Muscle layer of colon (tissue), 2 donors: ENCODE measurements around the gene ABCA13.

Experiments
- H3K27ac ChIP-seq: one replicate; pipeline ENCODE4 v1.7.0; 2013; ENCODE audit warnings: low read depth, mild to moderate bottlenecking, low read length, moderate library complexity
- H3K27me3 ChIP-seq, 2 donors: one replicate each; pipeline ENCODE4 v1.7.0; 2013; ENCODE audit warnings: low read length in 2 of 2, mild to moderate bottlenecking in 2 of 2; ENCODE audit not compliant: insufficient read depth in 2 of 2, control insufficient read depth in 1 of 2
- H3K36me3 ChIP-seq: one replicate; pipeline ENCODE4 v1.7.0; 2013; ENCODE audit warnings: mild to moderate bottlenecking, low read length; ENCODE audit not compliant: insufficient read depth
- H3K4me1 ChIP-seq: one replicate; pipeline ENCODE4 v1.7.0; 2013; ENCODE audit warnings: mild to moderate bottlenecking, low read length; ENCODE audit not compliant: insufficient read depth
- H3K4me3 ChIP-seq, 2 donors: one replicate each; pipeline ENCODE4 v1.7.0; 2013; ENCODE audit warnings: low read length in 2 of 2, low read depth in 1 of 2, mild to moderate bottlenecking in 1 of 2, moderate library complexity in 1 of 2
- H3K9ac ChIP-seq: one replicate; pipeline ENCODE4 v1.7.0; 2013; ENCODE audit warnings: low read length
- H3K9me3 ChIP-seq: one replicate; pipeline ENCODE4 v1.7.0; 2013; ENCODE audit warnings: mild to moderate bottlenecking, low read length
- donor health status: abdominal sarcoma.
- donor health status: Adenocarcinoma of cecum.

ABCA13 gene

DNA sequence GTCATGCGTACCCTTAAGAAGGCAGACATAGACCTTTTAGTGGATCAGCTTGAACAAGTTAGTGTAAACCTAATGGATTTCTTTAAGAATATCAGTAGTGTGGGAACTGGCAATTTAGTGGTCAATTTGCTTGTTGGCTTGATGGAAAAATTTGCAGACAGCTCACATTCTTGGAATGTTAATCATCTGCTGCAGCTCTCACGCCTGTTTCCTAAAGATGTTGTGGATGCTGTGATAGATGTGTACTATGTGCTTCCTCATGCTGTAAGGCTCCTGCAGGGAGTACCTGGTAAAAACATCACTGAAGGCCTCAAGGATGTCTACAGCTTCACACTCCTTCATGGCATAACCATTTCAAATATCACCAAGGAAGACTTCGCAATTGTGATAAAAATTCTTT is 103.4 kb downstream of the ABCA13 start:
- no peaks in the 10 kb centered on the region for H3K4me1 ChIP-seq
- H3K36me3 ChIP-seq, result no peaks in the 10 kb centered on the region
- no peak overlapping the region for H3K9ac ChIP-seq
- no peaks in the 10 kb centered on the region for H3K27me3 ChIP-seq
- H3K4me3 ChIP-seq, result no peak overlapping the region
- no peak overlapping the region for H3K27ac ChIP-seq
- no peaks in the 10 kb centered on the region for H3K9me3 ChIP-seq

GRCh38 chr7:48279420-48279819 is 108.2 kb downstream of the ABCA13 start:
- Histone ChIP-seq H3K4me3 (no peak overlapping the region), H3K27ac (no peak overlapping the region), H3K9me3 (no peaks in the 10 kb centered on the region), H3K36me3 (no peaks in the 10 kb centered on the region), H3K9ac (no peak overlapping the region), H3K4me1 (no peaks in the 10 kb centered on the region), H3K27me3 (no peaks in the 10 kb centered on the region)

DNA sequence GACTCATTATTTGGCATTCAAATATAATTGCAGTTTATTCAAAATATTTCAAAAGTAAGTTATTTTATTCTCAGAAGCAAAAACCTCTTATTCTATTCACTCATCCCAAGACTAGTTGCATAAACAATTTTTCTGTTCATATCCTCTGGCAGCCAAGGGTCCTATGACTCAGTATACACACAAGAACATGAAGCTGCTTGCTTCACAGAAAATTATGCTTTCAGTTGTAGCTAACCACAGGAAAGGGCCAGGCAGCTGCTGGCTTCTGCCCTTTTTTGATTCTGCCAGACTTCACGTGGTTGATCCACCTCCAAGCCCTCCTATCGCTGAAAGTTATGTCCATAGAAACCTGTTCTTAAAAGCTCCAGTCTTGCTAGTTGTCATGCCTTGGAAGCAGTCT is 108.8 kb downstream of the ABCA13 start:
- no peak overlapping the region for H3K27ac ChIP-seq

DNA sequence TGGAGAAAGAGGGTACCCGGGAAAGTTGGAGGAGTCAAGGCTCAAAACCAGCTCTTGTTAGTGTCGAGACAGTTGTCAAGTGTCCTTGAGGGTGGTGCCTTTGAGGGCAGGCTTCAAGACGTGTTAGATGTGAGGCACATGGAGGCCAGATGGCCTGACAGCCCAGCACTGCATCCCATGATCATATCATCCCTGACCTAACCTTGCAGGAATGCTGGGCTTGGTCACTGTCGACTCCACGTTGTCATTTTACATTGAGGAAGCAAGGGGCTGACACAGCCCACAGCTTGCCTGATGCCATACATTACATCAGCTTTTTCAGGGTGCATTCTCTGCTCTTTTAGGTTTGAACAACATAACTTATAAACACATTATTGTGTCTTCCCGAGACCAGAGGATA is 114.1 kb downstream of the ABCA13 start:
- Histone ChIP-seq H3K4me3 (no peak overlapping the region), H3K9me3 (no peaks in the 10 kb centered on the region), H3K36me3 (no peaks in the 10 kb centered on the region), H3K9ac (no peak overlapping the region), H3K4me1 (no peaks in the 10 kb centered on the region), H3K27ac (no peak overlapping the region), H3K27me3 (no peaks in the 10 kb centered on the region)

More for the DNA sequence above, 108.8 kb downstream of the ABCA13 start:
- H3K9ac ChIP-seq, result no peak overlapping the region
- H3K9me3 ChIP-seq, result no peaks in the 10 kb centered on the region
- H3K4me3 ChIP-seq, result no peak overlapping the region
- H3K36me3 ChIP-seq, result no peaks in the 10 kb centered on the region
- H3K27me3 ChIP-seq, result no peaks in the 10 kb centered on the region
- H3K4me1 ChIP-seq, result no peaks in the 10 kb centered on the region

DNA sequence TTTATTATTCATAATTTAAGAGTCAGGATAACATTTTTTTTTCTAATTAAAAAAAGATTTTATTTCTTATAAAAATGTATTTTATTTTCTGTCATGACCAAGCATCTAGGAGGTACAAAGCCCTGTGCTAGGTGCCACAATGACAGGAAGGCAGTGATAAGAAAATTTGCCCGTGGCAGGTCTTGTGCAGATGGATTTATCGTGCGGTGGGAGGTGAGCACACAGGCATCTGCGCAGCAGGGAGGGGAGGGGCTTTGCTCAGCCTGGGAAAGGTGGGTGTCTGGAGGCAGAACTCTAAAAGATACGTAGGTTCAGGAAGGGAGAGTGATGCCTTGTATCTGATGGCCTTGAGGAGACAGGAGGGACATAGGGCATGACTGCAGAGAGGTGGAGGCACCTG is 115.6 kb downstream of the ABCA13 start:
- Histone ChIP-seq H3K27ac (no peak overlapping the region), H3K4me1 (no peaks in the 10 kb centered on the region), H3K36me3 (no peaks in the 10 kb centered on the region), H3K9me3 (no peaks in the 10 kb centered on the region), H3K9ac (no peak overlapping the region), H3K27me3 (no peaks in the 10 kb centered on the region), H3K4me3 (no peak overlapping the region)

DNA sequence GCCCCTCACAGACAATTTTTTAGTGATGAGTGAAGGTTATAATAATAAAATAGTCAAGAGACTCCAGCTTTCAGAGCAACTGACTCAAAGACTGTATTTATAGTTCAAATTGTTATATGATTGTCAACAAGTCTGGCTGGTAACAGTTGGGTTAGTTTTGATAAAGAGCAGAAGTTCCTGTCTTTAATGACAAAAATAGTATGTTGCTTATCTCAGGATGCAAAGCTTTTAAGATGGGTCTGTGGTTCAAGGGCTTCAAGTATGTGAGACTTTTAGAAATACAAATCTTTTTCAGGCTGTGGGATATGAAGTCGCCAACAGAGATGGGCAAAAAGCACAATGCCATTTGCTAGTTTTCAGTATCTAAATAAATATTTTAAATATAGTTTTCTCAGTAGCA is 118.4 kb downstream of the ABCA13 start:
- H3K4me1 ChIP-seq, result no peaks in the 10 kb centered on the region
- no peaks in the 10 kb centered on the region for H3K36me3 ChIP-seq
- H3K27ac ChIP-seq, result no peak overlapping the region
- no peaks in the 10 kb centered on the region for H3K9me3 ChIP-seq
- no peaks in the 10 kb centered on the region for H3K27me3 ChIP-seq
- no peak overlapping the region for H3K4me3 ChIP-seq
- H3K9ac ChIP-seq, result no peak overlapping the region

GRCh38 chr7:48292949-48293348 is 121.7 kb downstream of the ABCA13 start:
- H3K4me3 ChIP-seq, result no peak overlapping the region
- no peak overlapping the region for H3K9ac ChIP-seq
- H3K27me3 ChIP-seq, result no peaks in the 10 kb centered on the region
- H3K4me1 ChIP-seq, result no peaks in the 10 kb centered on the region
- H3K27ac ChIP-seq, result no peak overlapping the region
- no peaks in the 10 kb centered on the region for H3K9me3 ChIP-seq
- H3K36me3 ChIP-seq, result no peaks in the 10 kb centered on the region

- H3K27ac ChIP-seq, result no peak overlapping the region
- no peak overlapping the region for H3K9ac ChIP-seq
- H3K4me1 ChIP-seq, result no peaks in the 10 kb centered on the region
- no peaks in the 10 kb centered on the region for H3K9me3 ChIP-seq
- no peaks in the 10 kb centered on the region for H3K27me3 ChIP-seq
- H3K36me3 ChIP-seq, result no peaks in the 10 kb centered on the region
- no peak overlapping the region for H3K4me3 ChIP-seq
Measured at GRCh38 chr7:48295296-48295971, 124.2 kb downstream of the ABCA13 start.

DNA sequence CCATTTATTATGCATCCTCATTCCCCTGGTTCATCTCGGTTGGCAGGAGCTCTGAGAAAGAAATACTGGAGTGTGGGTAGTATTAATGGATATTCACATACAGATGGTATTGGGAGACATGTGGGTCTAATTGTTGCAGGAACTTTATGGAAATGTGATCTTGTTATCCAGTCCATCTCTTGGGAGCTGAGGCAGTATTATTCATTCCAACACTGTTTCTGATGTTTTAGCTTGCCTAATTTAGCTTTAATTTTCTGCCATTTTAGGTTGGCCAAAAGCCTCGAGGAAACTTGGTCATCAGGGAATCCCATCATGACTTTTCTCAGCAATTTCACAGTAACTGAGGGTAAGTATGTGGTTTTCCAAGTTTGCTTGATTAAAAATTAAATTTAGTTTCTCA is 125.7 kb downstream of the ABCA13 start:
- Histone ChIP-seq H3K36me3 (no peaks in the 10 kb centered on the region), H3K27ac (no peak overlapping the region), H3K4me1 (no peaks in the 10 kb centered on the region), H3K9ac (no peak overlapping the region), H3K9me3 (no peaks in the 10 kb centered on the region), H3K27me3 (no peaks in the 10 kb centered on the region), H3K4me3 (no peak overlapping the region)

DNA sequence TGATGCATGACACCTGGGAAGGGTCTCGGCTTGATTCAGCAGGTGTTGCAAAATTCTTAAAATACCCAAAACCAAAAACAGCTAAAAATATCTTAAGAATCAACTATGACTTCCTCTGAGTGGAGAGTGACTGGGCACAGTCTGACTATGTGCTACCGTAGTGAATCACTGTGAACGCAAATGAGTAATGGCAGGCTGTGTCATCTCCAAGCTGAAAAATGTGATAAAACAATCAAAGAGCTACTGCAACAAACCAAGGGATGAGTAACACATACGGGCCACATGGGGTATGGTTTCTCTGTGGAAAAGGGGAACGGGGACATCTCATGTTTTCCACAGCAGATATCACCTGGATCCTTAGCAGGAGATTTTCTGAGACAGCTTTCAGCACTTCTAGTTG is 127.5 kb downstream of the ABCA13 start:
- no peaks in the 10 kb centered on the region for H3K36me3 ChIP-seq
- no peak overlapping the region for H3K4me3 ChIP-seq
- H3K27me3 ChIP-seq, result no peaks in the 10 kb centered on the region
- H3K27ac ChIP-seq, result no peak overlapping the region
- no peak overlapping the region for H3K9ac ChIP-seq
- H3K9me3 ChIP-seq, result no peaks in the 10 kb centered on the region
- no peaks in the 10 kb centered on the region for H3K4me1 ChIP-seq

GRCh38 chr7:48299580-48300169 is 128.4 kb downstream of the ABCA13 start:
- H3K36me3 ChIP-seq, result no peaks in the 10 kb centered on the region
- H3K27ac ChIP-seq, result no peak overlapping the region
- H3K9ac ChIP-seq, result no peak overlapping the region
- H3K4me3 ChIP-seq, result no peak overlapping the region
- H3K9me3 ChIP-seq, result no peaks in the 10 kb centered on the region
- H3K27me3 ChIP-seq, result no peaks in the 10 kb centered on the region
- H3K4me1 ChIP-seq, result no peaks in the 10 kb centered on the region

DNA sequence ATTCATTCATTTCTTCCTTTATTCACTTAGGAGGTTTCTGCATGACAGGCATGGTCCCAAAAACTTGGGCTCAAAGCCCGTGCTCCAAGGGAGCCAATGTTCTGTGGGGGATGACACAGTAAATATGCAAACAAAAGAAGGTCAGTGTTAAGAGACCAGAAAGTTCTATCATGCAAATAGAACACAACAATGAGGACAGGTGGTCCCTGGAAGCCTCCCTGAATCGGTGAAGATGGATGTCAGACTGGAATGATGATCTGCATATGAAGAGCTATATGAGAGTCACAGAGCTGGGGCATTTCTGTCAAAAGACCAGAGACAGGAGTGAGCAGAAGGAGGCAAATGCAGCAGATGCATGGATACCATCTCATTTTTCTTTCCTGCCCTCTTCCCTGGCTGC is 129.0 kb downstream of the ABCA13 start:
- Histone ChIP-seq H3K27ac (no peak overlapping the region), H3K36me3 (no peaks in the 10 kb centered on the region)

More for the DNA sequence above, 129.0 kb downstream of the ABCA13 start:
- Histone ChIP-seq H3K4me1 (no peaks in the 10 kb centered on the region), H3K9me3 (no peaks in the 10 kb centered on the region), H3K4me3 (no peak overlapping the region), H3K27me3 (no peaks in the 10 kb centered on the region), H3K9ac (no peak overlapping the region)
